MM.1S (cell line): ENCODE results near the gene MEST.

Source experiments
- CTCF ChIP-seq: fragments of 300-600 bp; sonication (generic); IDR thresholded peaks from 2 replicates; pipeline ENCODE4 v1.5.1; 2016; ENCODE audit warnings: antibody characterized with exemption, low read length, mixed read lengths
- EZH2 ChIP-seq: fragments of 300-600 bp; sonication (generic); optimal IDR thresholded peaks from 2 replicates; pipeline ENCODE3; 2017; ENCODE audit warnings: low read depth, mild to moderate bottlenecking, antibody characterized with exemption, low read length, mixed read lengths
- EZH2phosphoT487 ChIP-seq: fragments of 300-600 bp; sonication (generic); IDR thresholded peaks from 2 replicates; pipeline ENCODE4 v1.6.1; 2018; ENCODE audit warnings: antibody characterized with exemption, low read length

- TF ChIP-seq CTCF (no peak), EZH2phosphoT487 (no peak), EZH2 (no peak)
These were observed 61.6 kb downstream of the MEST start for GRCh38 chr7:130553398-130554029.
